ENCODE data around the gene GRIFIN. TPM values are rescaled to one million over a fixed set of nuclear protein-coding genes. Genes with fewer than 3 reads are reported as not detected.

Gene GRIFIN
- total RNA-seq, 2 donors from 2014 or later, result not detected

DNA sequence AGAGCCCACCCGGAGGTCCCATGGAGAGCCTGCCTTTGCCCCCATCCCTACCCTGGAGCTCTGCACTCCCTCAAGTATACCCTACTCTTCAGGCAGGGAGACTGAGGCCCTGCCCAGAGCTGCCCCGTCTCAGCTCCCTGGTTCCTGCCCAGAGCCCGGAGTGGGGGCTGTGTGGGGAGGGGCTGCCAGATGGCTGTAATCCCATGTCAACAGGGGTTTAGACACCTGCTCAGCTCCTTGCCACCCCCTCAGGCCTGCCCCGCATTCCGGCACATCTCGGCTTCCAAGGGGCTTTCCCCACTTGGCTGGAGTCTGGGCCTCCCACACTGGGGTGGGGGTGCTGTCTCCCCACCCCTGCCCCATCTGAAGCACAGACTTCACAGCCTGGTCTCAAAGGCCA lies 22.5 kb upstream of the GRIFIN start:
- Histone ChIP-seq H3K4me3 (no peak overlapping the region), H3K27ac (no peak overlapping the region), H3K27me3 (replicated peaks; ENCODE audit: insufficient read depth) (no peaks in the 10 kb centered on the region), H3K9me3 (no peaks in the 10 kb centered on the region), H3K36me3 (no peaks in the 10 kb centered on the region), H3K4me1 (replicated peaks) (peaks cover 3% of the 10 kb centered on the region)
- no peak for DNase-seq (ENCODE audit: low spot score)
- TF ChIP-seq POLR2A (IDR thresholded peaks at IDR 0.05) (no peak), POLR2AphosphoS5 (IDR thresholded peaks at IDR 0.05) (no peak)
- TF ChIP-seq, protein P1, sequence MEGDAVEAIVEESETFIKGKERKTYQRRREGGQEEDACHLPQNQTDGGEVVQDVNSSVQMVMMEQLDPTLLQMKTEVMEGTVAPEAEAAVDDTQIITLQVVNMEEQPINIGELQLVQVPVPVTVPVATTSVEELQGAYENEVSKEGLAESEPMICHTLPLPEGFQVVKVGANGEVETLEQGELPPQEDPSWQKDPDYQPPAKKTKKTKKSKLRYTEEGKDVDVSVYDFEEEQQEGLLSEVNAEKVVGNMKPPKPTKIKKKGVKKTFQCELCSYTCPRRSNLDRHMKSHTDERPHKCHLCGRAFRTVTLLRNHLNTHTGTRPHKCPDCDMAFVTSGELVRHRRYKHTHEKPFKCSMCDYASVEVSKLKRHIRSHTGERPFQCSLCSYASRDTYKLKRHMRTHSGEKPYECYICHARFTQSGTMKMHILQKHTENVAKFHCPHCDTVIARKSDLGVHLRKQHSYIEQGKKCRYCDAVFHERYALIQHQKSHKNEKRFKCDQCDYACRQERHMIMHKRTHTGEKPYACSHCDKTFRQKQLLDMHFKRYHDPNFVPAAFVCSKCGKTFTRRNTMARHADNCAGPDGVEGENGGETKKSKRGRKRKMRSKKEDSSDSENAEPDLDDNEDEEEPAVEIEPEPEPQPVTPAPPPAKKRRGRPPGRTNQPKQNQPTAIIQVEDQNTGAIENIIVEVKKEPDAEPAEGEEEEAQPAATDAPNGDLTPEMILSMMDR (IDR thresholded peaks at IDR 0.05), result no peak
- intact Hi-C loops (cut with DNase I), result no loop called here
- 56% methylated on average over 6 of the region's 6 CpGs for WGBS

DNA sequence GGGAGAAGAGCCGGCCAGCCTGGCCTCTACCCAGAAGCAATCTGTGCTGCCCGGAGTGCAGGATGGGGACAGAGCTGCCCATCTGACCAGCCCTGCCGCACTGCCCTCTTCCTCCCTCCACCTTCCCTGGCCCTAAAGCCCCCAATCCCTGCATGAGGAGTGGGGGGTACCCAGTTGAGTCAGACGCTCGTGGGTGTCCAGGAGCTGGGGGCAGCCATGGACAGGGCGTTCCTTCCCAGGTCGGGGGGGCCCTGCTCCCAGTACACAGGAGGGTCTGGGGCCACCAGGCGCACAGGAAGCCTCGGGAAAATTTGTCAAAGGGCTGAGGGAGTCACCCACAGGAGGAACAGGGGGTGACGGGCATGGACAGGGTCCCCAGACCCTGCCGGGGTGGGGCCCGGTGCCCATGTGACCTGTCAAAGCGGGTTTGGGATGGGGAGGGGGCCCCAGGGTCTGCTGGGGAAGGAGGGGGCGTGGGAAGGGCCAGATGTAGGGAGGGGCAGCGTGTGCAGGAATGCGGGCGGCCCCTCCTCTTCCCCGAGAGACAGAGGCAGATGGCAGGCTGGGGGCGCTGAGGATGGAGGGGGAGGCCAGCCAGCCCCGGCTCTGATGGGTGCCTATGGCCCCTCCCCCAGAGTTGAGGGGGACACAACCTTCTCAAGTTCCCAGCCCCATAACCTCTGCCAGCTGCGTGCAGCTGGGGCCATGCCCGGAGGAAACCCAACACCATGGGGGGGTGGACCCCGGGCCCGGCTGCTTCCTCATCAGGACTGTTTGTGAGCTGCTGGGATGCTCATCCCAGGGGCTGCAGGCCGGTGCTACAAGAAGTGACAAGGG lies 21.5 kb upstream of the GRIFIN start:
- H3K9me3 ChIP-seq, result no peaks in the 10 kb centered on the region
- no peak for TF ChIP-seq POLR2A (IDR thresholded peaks at IDR 0.05)
- TF ChIP-seq, protein P1 (IDR thresholded peaks at IDR 0.05), result no peak
- no peak for TF ChIP-seq POLR2AphosphoS5 (IDR thresholded peaks at IDR 0.05)
- WGBS, result 32% methylated on average over 22 of the region's 25 CpGs
- H3K27me3 ChIP-seq (replicated peaks; ENCODE audit: insufficient read depth), result no peaks in the 10 kb centered on the region
- DNase-seq (ENCODE audit: low spot score), result no peak
- H3K4me3 ChIP-seq, result no peak overlapping the region
- H3K27ac ChIP-seq, result no peak overlapping the region
- peaks cover 3% of the 10 kb centered on the region for H3K4me1 ChIP-seq (replicated peaks)
- H3K36me3 ChIP-seq, result no peaks in the 10 kb centered on the region
- intact Hi-C loops (cut with DNase I), result no loop called here

DNA sequence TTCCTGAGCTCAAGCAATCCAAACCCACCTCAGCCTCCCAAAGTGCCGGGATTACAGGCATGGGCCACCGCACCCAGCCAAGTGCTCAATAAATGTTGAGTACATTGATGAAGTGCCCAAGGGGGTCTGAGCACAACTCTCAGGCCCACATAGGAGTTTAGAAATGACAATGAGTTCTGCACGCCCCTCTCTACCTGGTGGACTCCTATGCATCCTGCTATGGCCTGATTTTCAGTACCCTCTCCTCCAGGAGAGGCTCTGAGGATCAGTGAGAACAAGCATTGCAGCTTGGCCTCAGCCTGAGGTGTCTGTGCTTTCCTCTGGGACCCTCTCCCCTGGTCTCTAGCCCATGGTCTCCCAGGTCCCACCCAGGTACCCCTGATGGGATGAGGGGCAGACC lies 20.9 kb upstream of the GRIFIN start:
- no peaks in the 10 kb centered on the region for H3K36me3 ChIP-seq
- no peak for DNase-seq (ENCODE audit: low spot score)
- H3K27me3 ChIP-seq (replicated peaks; ENCODE audit: insufficient read depth), result no peaks in the 10 kb centered on the region
- peaks cover 3% of the 10 kb centered on the region for H3K4me1 ChIP-seq (replicated peaks)
- no peak overlapping the region for H3K27ac ChIP-seq
- no peaks in the 10 kb centered on the region for H3K9me3 ChIP-seq
- intact Hi-C loops (cut with DNase I), result no loop called here
- 94% methylated on average over 3 of the region's 3 CpGs for WGBS
- TF ChIP-seq POLR2AphosphoS5 (IDR thresholded peaks at IDR 0.05) (no peak), POLR2A (IDR thresholded peaks at IDR 0.05) (no peak)
- TF ChIP-seq, protein P1 (IDR thresholded peaks at IDR 0.05), result no peak
- H3K4me3 ChIP-seq, result no peak overlapping the region

DNA sequence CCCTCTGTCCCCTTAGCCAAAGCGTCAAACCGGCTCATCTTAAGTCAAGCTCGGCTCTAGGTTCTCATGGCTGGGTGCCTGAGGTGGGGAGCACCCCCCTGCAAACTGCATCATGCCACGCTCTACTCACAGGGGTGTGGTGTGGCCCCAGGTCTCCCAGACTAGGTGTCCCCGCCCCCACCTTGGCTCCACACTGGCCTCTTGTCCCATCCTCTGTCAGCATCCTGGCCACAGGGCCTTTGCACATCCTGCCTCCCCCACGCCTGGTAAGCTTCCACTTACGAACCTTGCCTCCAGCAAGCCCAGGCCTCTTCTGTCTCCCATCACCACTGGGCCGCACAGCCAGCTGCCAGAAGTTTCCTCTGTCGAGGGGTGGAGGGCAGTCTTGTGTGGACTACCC lies 20.2 kb upstream of the GRIFIN start:
- Histone ChIP-seq H3K36me3 (no peaks in the 10 kb centered on the region), H3K27ac (no peak overlapping the region), H3K27me3 (replicated peaks; ENCODE audit: insufficient read depth) (no peaks in the 10 kb centered on the region), H3K4me3 (no peak overlapping the region), H3K9me3 (no peaks in the 10 kb centered on the region), H3K4me1 (replicated peaks) (peaks cover 3% of the 10 kb centered on the region)
- 93% methylated on average over 8 of the region's 9 CpGs for WGBS
- DNase-seq (ENCODE audit: low spot score), result no peak
- TF ChIP-seq POLR2AphosphoS5 (IDR thresholded peaks at IDR 0.05) (no peak), POLR2A (IDR thresholded peaks at IDR 0.05) (no peak)
- TF ChIP-seq, protein P1 (IDR thresholded peaks at IDR 0.05), result no peak
- intact Hi-C loops (cut with DNase I), result no loop called here
